Measurements from ENCODE around the gene NUDT3.

DNA sequence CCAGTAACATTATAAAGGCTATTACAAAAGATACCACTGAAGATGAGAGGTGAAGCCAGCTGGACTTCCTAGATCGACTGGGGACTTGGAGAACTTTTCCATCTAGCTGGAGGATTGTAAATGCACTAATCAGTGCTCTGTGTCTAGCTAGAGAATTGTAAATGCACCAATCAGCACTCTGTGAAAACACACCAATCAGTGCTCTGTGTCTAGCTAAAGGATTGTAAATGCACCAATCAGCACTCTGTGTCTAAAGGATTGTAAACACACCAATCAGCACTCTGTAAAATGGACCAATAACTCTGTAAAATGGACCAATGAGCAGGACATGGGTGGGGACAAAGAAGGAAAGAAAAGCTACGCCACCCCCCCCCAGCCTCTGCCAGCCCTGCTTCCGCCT is 47.0 kb upstream of the NUDT3 start:
- TF ChIP-seq CTCF (IDR thresholded peaks at IDR 0.05) (no peak), REST (IDR thresholded peaks at IDR 0.05) (no peak), SMC3 (IDR thresholded peaks at IDR 0.05) (no peak), MYC (IDR thresholded peaks at IDR 0.05; ENCODE audit: borderline replicate concordance, low read length) (no peak), HDAC2 (IDR thresholded peaks at IDR 0.05) (no peak), ELK1 (IDR thresholded peaks at IDR 0.05; ENCODE audit: low read depth, low read length) (no peak), ESRRA (IDR thresholded peaks at IDR 0.05; ENCODE audit: borderline replicate concordance, low read length) (no peak), POLR2A (IDR thresholded peaks at IDR 0.05; ENCODE audit: low read length) (no peak), MAFK (IDR thresholded peaks at IDR 0.05; ENCODE audit: partially characterized antibody) (no peak)

Measured in A549 (cell line).